ENCODE measurements around the gene PSMC6. TPM values are rescaled to one million over a fixed set of nuclear protein-coding genes. Genes with fewer than 3 reads are reported as not detected.
A peak's percentile ranks its signal among the peaks of the same experiment; 100 is the strongest.

PSMC6 gene
- total and polyA plus RNA-seq, 2 of the 13 experiments (the other 11 are each of a cell fraction or from before 2014, with no cell fraction given) = 90.0 to 210 TPM

- Histone ChIP-seq H3K36me3 (replicated peaks in 1 of 2; ENCODE audit: control insufficient read depth in 1 of 2, insufficient read depth in 2 of 2, low read length in 2 of 2) (peaks cover 2 to 22% of the 10 kb centered on the region in 2 experiments; a peak in 4 of 5 replicates), H3K27ac (ENCODE audit: extremely low read length, insufficient read depth, low read length) (peak overlapping the region; percentile 23), H2AFZ (ENCODE audit: low read length) (no peak overlapping the region), H3K79me2 (ENCODE audit: insufficient read depth, low read length) (peaks cover 39% of the 10 kb centered on the region), H3K4me2 (ENCODE audit: low read depth, low read length) (peak overlapping the region; percentile 64), H3K4me3 (replicated peaks in 1 of 3; ENCODE audit: insufficient read depth in 1 of 3, low read depth in 2 of 3, low read length in 3 of 3) (peak overlapping the region; percentile 40 to 90 (median 51); a peak in 5 of 6 replicates), H3K27me3 (ENCODE audit: control insufficient read depth in 1 of 2, insufficient read depth in 2 of 2, low read length in 2 of 2) (no peaks in the 10 kb centered on the region; a peak in 1 of 5 replicates), H3K9me3 (ENCODE audit: low read length) (no peaks in the 10 kb centered on the region), H4K20me1 (ENCODE audit: insufficient read depth, low read length) (no peaks in the 10 kb centered on the region), H3K4me1 (ENCODE audit: insufficient read depth, low read length) (peaks cover 27% of the 10 kb centered on the region), H3K9ac (ENCODE audit: insufficient read depth, low read depth, low read length) (no peak overlapping the region)
- FAIRE-seq = peak; percentile 84
- CTCF ChIA-PET (ENCODE audit: low intra/inter-chr PET ratio, low total read pairs) = no interaction called here
- in situ Hi-C loops (cut with HindIII; ENCODE audit: extremely low pct_ligation_motif_present, low pct_unique_long_range_greater_than_20kb) (no loop called here), intact Hi-C loops (cut with micrococcal nuclease; ENCODE audit: unreplicated experiment) (loop anchor here (10.0 kb wide), 1 partner anchor 45 kb away; no protein-coding TSS in a partner anchor)
- no peak for TF ChIP-seq ZNF841 (CRISPR knock-in tag; IDR thresholded peaks at IDR 0.05; ENCODE audit: borderline replicate concordance)
- peak; percentile 1 for TF ChIP-seq ASH2L (IDR thresholded peaks at IDR 0.05; ENCODE audit: insufficient read length, low read depth, low read length)
- no peak for TF ChIP-seq GLI4 (CRISPR knock-in tag; IDR thresholded peaks at IDR 0.05; ENCODE audit: borderline replicate concordance)
- DNase-seq (ENCODE audit: low spot score) = no peak
- BruUV-seq (replicated peaks) = no TSS peak
- 10% methylated on average over 7 of the region's 8 CpGs for WGBS (ENCODE audit: low lambda C conversion rate)
- POLR2A ChIA-PET = interaction anchor here (0.7 to 2.3 kb wide), 13 partner anchors 9 to 177 kb away, joined by 3 to 19 read pairs (median 4); partner anchors contain the start of genes ERO1A, GNPNAT1, GPR137C and PSMC6
- no peak for ATAC-seq
Measured at GRCh38 chr14:52729585-52729924, 22.6 kb downstream of the PSMC6 start.

GRCh38 chr14:52729925-52730708 is 23.1 kb downstream of the PSMC6 start, which contains the start of gene STYX:
Gene STYX (plus strand): TSS chr14:52730166. CDS start chr14:52730475, 309 bp downstream.
- FAIRE-seq (no peak), ATAC-seq (peak; percentile 98), DNase-seq (ENCODE audit: low spot score) (peak; percentile 95)
- Histone ChIP-seq H3K9ac (ENCODE audit: insufficient read depth, low read depth, low read length) (peak within 1 kb of the TSS; percentile 81), H3K4me1 (ENCODE audit: insufficient read depth, low read length) (peaks cover 29% of the 10 kb centered on the region), H3K4me3 (replicated peaks in 1 of 3; ENCODE audit: insufficient read depth in 1 of 3, low read depth in 2 of 3, low read length in 3 of 3) (peak within 1 kb of the TSS; percentile 90 to 99 (median 90)), H2AFZ (ENCODE audit: low read length) (no peak within 1 kb of the TSS), H3K27me3 (ENCODE audit: control insufficient read depth in 1 of 2, insufficient read depth in 2 of 2, low read length in 2 of 2) (no peaks in the 10 kb centered on the region; a peak in 1 of 5 replicates), H3K79me2 (ENCODE audit: insufficient read depth, low read length) (peaks cover 41% of the 10 kb centered on the region), H3K4me2 (ENCODE audit: low read depth, low read length) (peak within 1 kb of the TSS; percentile 64), H3K36me3 (replicated peaks in 1 of 2; ENCODE audit: control insufficient read depth in 1 of 2, insufficient read depth in 2 of 2, low read length in 2 of 2) (peaks cover 2 to 16% of the 10 kb centered on the region in 2 experiments; a peak in 3 of 5 replicates), H4K20me1 (ENCODE audit: insufficient read depth, low read length) (no peaks in the 10 kb centered on the region), H3K9me3 (ENCODE audit: low read length) (no peaks in the 10 kb centered on the region), H3K27ac (ENCODE audit: extremely low read length, insufficient read depth, low read length) (peak within 1 kb of the TSS; percentile 63)
- in situ Hi-C loops (cut with HindIII; ENCODE audit: extremely low pct_ligation_motif_present, low pct_unique_long_range_greater_than_20kb) (no loop called here), intact Hi-C loops (cut with micrococcal nuclease; ENCODE audit: unreplicated experiment) (loop anchor here (2.0 to 10.0 kb wide), 2 partner anchors 45 to 61 kb away; partner anchors contain the start of gene GNPNAT1)
- ChIA-PET CTCF (ENCODE audit: low intra/inter-chr PET ratio, low total read pairs) (no interaction called here), POLR2A (interaction anchor here (0.7 to 2.3 kb wide), 14 partner anchors 8 to 178 kb away, joined by 3 to 19 read pairs (median 4); partner anchors contain the start of genes ERO1A, GNPNAT1, GPR137C and PSMC6)
- no TSS peak for BruUV-seq (replicated peaks)
- 0% methylated on average over 6 of the region's 72 CpGs for WGBS (ENCODE audit: low lambda C conversion rate)
- peak; percentile 89 for TF ChIP-seq NRL (CRISPR knock-in tag; IDR thresholded peaks at IDR 0.05; ENCODE audit: borderline replicate concordance)
- 0 out of 2 replicates have a peak, but pooled peaks have one; percentile 66 for TF ChIP-seq ZNF333 (CRISPR knock-in tag; IDR thresholded peaks at IDR 0.05; ENCODE audit: borderline replicate concordance)
- TF ChIP-seq CENPX (CRISPR knock-in tag; IDR thresholded peaks at IDR 0.05) = no peak
- no peak for TF ChIP-seq ZNF264 (CRISPR knock-in tag; IDR thresholded peaks at IDR 0.05)
- TF ChIP-seq REL (CRISPR knock-in tag; conservative IDR thresholded peaks at IDR 0.05) = 0 out of 2 replicates have a peak, but pooled peaks have one; percentile 51
- no peak; the same call in 1 of the 2 replicates for TF ChIP-seq POGK (CRISPR knock-in tag; conservative IDR thresholded peaks at IDR 0.05)
- TF ChIP-seq ZNF430 (CRISPR knock-in tag; IDR thresholded peaks at IDR 0.05) = no peak
- TF ChIP-seq KDM5B (CRISPR knock-in tag; IDR thresholded peaks at IDR 0.05; ENCODE audit: borderline replicate concordance) = peak; percentile 74; the same call in 1 of the 2 replicates

All from HepG2 (cell line).